IPS-18a (cell line): ENCODE data around the gene MICAL1.

Experiments used
- H3K27ac ChIP-seq: one replicate; pipeline ENCODE4 v1.5.1; 2013; ENCODE audit warnings: low read length
- H3K27me3 ChIP-seq: one replicate; pipeline ENCODE4 v1.6.1; 2013; ENCODE audit warnings: mild to moderate bottlenecking, low read length; ENCODE audit not compliant: control insufficient read depth, insufficient read depth
- H3K36me3 ChIP-seq: one replicate; pipeline ENCODE4 v1.6.1; 2013; ENCODE audit warnings: low read depth, low read length; ENCODE audit not compliant: control insufficient read depth
- H3K4me1 ChIP-seq: one replicate; pipeline ENCODE4 v1.6.1; 2013; ENCODE audit warnings: low read depth, low read length; ENCODE audit not compliant: control insufficient read depth
- H3K4me3 ChIP-seq: one replicate; pipeline ENCODE4 v1.5.1; 2013; ENCODE audit warnings: low read length
- H3K9ac ChIP-seq: one replicate; pipeline ENCODE4 v1.6.1; 2013; ENCODE audit warnings: mild to moderate bottlenecking, low read length, moderate library complexity
- H3K9me3 ChIP-seq: one replicate; pipeline ENCODE4 v1.6.1; 2013; ENCODE audit warnings: low read depth, low read length; ENCODE audit not compliant: control insufficient read depth

MICAL1 gene

GRCh38 chr6:109406196-109406595 is 49.4 kb downstream of the MICAL1 start:
- no peaks in the 10 kb centered on the region for H3K4me1 ChIP-seq
- H3K4me3 ChIP-seq = no peak overlapping the region
- H3K9me3 ChIP-seq = no peaks in the 10 kb centered on the region
- H3K27me3 ChIP-seq = no peaks in the 10 kb centered on the region
- H3K36me3 ChIP-seq = no peaks in the 10 kb centered on the region
- H3K27ac ChIP-seq = no peak overlapping the region
- H3K9ac ChIP-seq = no peak overlapping the region

GRCh38 chr6:109397020-109397419 is 58.6 kb downstream of the MICAL1 start:
- Histone ChIP-seq H3K9me3 (no peaks in the 10 kb centered on the region), H3K27ac (no peak overlapping the region), H3K9ac (no peak overlapping the region), H3K27me3 (no peaks in the 10 kb centered on the region), H3K36me3 (no peaks in the 10 kb centered on the region), H3K4me1 (no peaks in the 10 kb centered on the region), H3K4me3 (no peak overlapping the region)

- no peak overlapping the region for H3K4me3 ChIP-seq
- no peaks in the 10 kb centered on the region for H3K9me3 ChIP-seq
- no peaks in the 10 kb centered on the region for H3K36me3 ChIP-seq
- H3K27ac ChIP-seq = no peak overlapping the region
- H3K27me3 ChIP-seq = no peaks in the 10 kb centered on the region
- H3K9ac ChIP-seq = no peak overlapping the region
- no peaks in the 10 kb centered on the region for H3K4me1 ChIP-seq
These were observed 59.4 kb downstream of the MICAL1 start for GRCh38 chr6:109396046-109396718.
